ENCODE measurements around the gene TTLL11. TPM values are rescaled to one million over a fixed set of nuclear protein-coding genes. Genes with fewer than 3 reads are reported as not detected.

The TTLL11 gene
- total RNA-seq, 4 donors from 2014 or later: 20.5 to 41.3 (median 27.6) TPM

- no peak overlapping the region for H3K27ac ChIP-seq (replicated peaks in 1 of 4)
- intact Hi-C loops (cut with DNase I): no loop called here
- H3K36me3 ChIP-seq: peaks cover 0 to 19% (median 6%) of the 10 kb centered on the region in 4 donors
- H3K9me3 ChIP-seq: peaks cover 0 to 16% (median 9%) of the 10 kb centered on the region in 4 donors
- no peaks in the 10 kb centered on the region for H3K27me3 ChIP-seq
- no peak overlapping the region for H3K4me3 ChIP-seq
- DNase-seq (ENCODE audit: extremely low spot score): no peak
- H3K4me1 ChIP-seq: peaks cover 0 to 7% (median 0%) of the 10 kb centered on the region in 4 donors
- TF ChIP-seq CTCF (IDR thresholded peaks at IDR 0.05) (no peak), POLR2AphosphoS5 (IDR thresholded peaks at IDR 0.05) (no peak), EP300 (IDR thresholded peaks at IDR 0.05) (no peak), POLR2A (IDR thresholded peaks at IDR 0.05; ENCODE audit: low read depth) (no peak)
- 95% methylated on average over 6 of the region's 9 CpGs for WGBS
Observed at GRCh38 chr9:121851641-121852091, 241.4 kb downstream of the TTLL11 start.

- peaks cover 0 to 16% (median 9%) of the 10 kb centered on the region in 4 donors for H3K9me3 ChIP-seq
- H3K27me3 ChIP-seq: no peaks in the 10 kb centered on the region
- H3K4me3 ChIP-seq: no peak overlapping the region
- H3K36me3 ChIP-seq: peaks cover 0 to 10% (median 3%) of the 10 kb centered on the region in 4 donors
- 88% methylated on average over 2 of the region's 2 CpGs for WGBS
- no peak for DNase-seq (ENCODE audit: extremely low spot score)
- peaks cover 0 to 7% (median 0%) of the 10 kb centered on the region in 4 donors for H3K4me1 ChIP-seq
- no peak overlapping the region for H3K27ac ChIP-seq (replicated peaks in 1 of 4)
- TF ChIP-seq CTCF (IDR thresholded peaks at IDR 0.05): no peak
- TF ChIP-seq EP300 (IDR thresholded peaks at IDR 0.05): no peak
- no peak for TF ChIP-seq POLR2AphosphoS5 (IDR thresholded peaks at IDR 0.05)
- no peak for TF ChIP-seq POLR2A (IDR thresholded peaks at IDR 0.05; ENCODE audit: low read depth)
- intact Hi-C loops (cut with DNase I): no loop called here
Observed at GRCh38 chr9:121850366-121850765, 242.7 kb downstream of the TTLL11 start.

GRCh38 chr9:121849554-121849953 is 243.6 kb downstream of the TTLL11 start:
- DNase-seq (ENCODE audit: extremely low spot score): no peak
- Histone ChIP-seq H3K27ac (replicated peaks in 1 of 4) (no peak overlapping the region), H3K27me3 (no peaks in the 10 kb centered on the region), H3K9me3 (peaks cover 0 to 16% (median 9%) of the 10 kb centered on the region in 4 donors), H3K4me1 (peaks cover 0 to 7% (median 0%) of the 10 kb centered on the region in 4 donors), H3K36me3 (peaks cover 0 to 10% (median 3%) of the 10 kb centered on the region in 4 donors), H3K4me3 (no peak overlapping the region)
- WGBS: 75% methylated on average over 4 of the region's 4 CpGs
- intact Hi-C loops (cut with DNase I): loop anchor here (10.0 kb wide), 2 partner anchors 55 to 215 kb away; no protein-coding TSS in a partner anchor
- no peak for TF ChIP-seq POLR2AphosphoS5 (IDR thresholded peaks at IDR 0.05)
- no peak for TF ChIP-seq CTCF (IDR thresholded peaks at IDR 0.05)
- TF ChIP-seq POLR2A (IDR thresholded peaks at IDR 0.05; ENCODE audit: low read depth): no peak
- TF ChIP-seq EP300 (IDR thresholded peaks at IDR 0.05): no peak

GRCh38 chr9:121844562-121844961 is 248.5 kb downstream of the TTLL11 start:
- no peaks in the 10 kb centered on the region for H3K27me3 ChIP-seq
- H3K27ac ChIP-seq (replicated peaks in 1 of 4): no peak overlapping the region
- WGBS: 49% methylated on average over 2 of the region's 2 CpGs
- DNase-seq (ENCODE audit: extremely low spot score): no peak
- TF ChIP-seq EP300 (IDR thresholded peaks at IDR 0.05): no peak
- no peak for TF ChIP-seq POLR2A (IDR thresholded peaks at IDR 0.05; ENCODE audit: low read depth)
- no peak for TF ChIP-seq POLR2AphosphoS5 (IDR thresholded peaks at IDR 0.05)
- TF ChIP-seq CTCF (IDR thresholded peaks at IDR 0.05): no peak
- no peaks in the 10 kb centered on the region for H3K4me1 ChIP-seq
- intact Hi-C loops (cut with DNase I): loop anchor here (10.0 kb wide), 2 partner anchors 60 to 210 kb away; no protein-coding TSS in a partner anchor
- H3K36me3 ChIP-seq: peaks cover 0 to 7% (median 0%) of the 10 kb centered on the region in 4 donors
- no peak overlapping the region for H3K4me3 ChIP-seq
- peaks cover 0 to 13% (median 8%) of the 10 kb centered on the region in 4 donors for H3K9me3 ChIP-seq

Data from esophagus muscularis mucosa (tissue), 4 donors.